ENCODE results near the gene RNGTT.

GRCh38 chr6:88665131-88665530, 298.3 kb downstream of the RNGTT start:
- no peak for TF ChIP-seq POLR2A (IDR thresholded peaks at IDR 0.05)
- TF ChIP-seq, protein P1, sequence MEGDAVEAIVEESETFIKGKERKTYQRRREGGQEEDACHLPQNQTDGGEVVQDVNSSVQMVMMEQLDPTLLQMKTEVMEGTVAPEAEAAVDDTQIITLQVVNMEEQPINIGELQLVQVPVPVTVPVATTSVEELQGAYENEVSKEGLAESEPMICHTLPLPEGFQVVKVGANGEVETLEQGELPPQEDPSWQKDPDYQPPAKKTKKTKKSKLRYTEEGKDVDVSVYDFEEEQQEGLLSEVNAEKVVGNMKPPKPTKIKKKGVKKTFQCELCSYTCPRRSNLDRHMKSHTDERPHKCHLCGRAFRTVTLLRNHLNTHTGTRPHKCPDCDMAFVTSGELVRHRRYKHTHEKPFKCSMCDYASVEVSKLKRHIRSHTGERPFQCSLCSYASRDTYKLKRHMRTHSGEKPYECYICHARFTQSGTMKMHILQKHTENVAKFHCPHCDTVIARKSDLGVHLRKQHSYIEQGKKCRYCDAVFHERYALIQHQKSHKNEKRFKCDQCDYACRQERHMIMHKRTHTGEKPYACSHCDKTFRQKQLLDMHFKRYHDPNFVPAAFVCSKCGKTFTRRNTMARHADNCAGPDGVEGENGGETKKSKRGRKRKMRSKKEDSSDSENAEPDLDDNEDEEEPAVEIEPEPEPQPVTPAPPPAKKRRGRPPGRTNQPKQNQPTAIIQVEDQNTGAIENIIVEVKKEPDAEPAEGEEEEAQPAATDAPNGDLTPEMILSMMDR (IDR thresholded peaks at IDR 0.05), result no peak
- TF ChIP-seq POLR2AphosphoS5 (IDR thresholded peaks at IDR 0.05), result no peak
- TF ChIP-seq EP300 (IDR thresholded peaks at IDR 0.05), result no peak

All from upper lobe of left lung (tissue), 4 donors.